Measurements from ENCODE around the gene WDR64. TPM values are rescaled to one million over a fixed set of nuclear protein-coding genes. Genes with fewer than 3 reads are reported as not detected.

The WDR64 gene
- total RNA-seq, 1 experiment from 2014 or later, result not detected

DNA sequence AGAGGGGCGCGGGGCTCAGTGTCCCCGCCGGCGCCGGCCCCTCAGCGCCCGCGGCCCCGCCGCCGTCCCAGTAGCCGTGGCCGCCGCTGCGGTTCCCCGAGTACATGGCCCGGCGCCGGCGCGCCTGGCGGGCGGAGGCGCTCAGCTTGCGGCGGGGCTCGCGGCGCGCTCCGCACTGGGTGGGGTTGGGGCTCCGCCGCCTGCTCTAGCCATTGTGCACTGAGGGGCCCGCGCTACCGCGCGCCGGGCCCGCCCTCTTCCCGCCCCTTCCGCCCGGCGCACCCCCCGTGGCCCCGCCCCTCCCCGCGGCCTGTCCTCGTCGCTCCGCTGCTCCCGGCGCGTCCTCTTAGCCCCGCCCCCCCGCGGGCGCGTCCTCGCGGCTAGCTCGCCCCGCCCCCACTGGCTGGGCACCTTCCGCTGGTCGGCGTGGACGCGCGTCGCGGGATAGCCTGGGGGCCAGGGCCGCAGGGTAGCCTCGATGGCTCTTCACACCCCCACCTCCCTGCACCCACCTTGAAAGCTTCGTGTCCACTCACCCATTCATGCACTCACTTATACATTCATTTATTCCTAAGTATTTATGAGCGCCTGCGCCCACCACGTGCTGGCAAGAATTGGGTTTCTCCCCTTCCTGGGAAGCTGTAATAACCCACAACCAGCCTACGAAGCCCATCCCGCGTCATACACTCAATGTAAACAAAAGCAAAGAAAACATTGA lies 11.8 kb upstream of the WDR64 start, which contains the start of the genes CHML and OPN3:
Gene CHML, minus strand, starts transcription at position 221 of the 718 bp plus-strand sequence. CDS start 4,603 bp downstream, outside the sequence.
Gene OPN3, minus strand, starts transcription at position 221 of the 718 bp plus-strand sequence. Its CDS starts 115 bp downstream, at position 106.
- no peak for TF ChIP-seq EZH2 (IDR thresholded peaks at IDR 0.05; ENCODE audit: low read length, unreplicated experiment)
- no peak for TF ChIP-seq EZH2phosphoT487 (IDR thresholded peaks at IDR 0.05; ENCODE audit: borderline replicate concordance, low read length)
- TF ChIP-seq, protein P1, sequence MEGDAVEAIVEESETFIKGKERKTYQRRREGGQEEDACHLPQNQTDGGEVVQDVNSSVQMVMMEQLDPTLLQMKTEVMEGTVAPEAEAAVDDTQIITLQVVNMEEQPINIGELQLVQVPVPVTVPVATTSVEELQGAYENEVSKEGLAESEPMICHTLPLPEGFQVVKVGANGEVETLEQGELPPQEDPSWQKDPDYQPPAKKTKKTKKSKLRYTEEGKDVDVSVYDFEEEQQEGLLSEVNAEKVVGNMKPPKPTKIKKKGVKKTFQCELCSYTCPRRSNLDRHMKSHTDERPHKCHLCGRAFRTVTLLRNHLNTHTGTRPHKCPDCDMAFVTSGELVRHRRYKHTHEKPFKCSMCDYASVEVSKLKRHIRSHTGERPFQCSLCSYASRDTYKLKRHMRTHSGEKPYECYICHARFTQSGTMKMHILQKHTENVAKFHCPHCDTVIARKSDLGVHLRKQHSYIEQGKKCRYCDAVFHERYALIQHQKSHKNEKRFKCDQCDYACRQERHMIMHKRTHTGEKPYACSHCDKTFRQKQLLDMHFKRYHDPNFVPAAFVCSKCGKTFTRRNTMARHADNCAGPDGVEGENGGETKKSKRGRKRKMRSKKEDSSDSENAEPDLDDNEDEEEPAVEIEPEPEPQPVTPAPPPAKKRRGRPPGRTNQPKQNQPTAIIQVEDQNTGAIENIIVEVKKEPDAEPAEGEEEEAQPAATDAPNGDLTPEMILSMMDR (conservative IDR thresholded peaks at IDR 0.05; ENCODE audit: low read depth, low read length), result no peak
- intact Hi-C loops (cut with micrococcal nuclease), result loop anchor here (2.0 kb wide), 1 partner anchor 122 kb away; no protein-coding TSS in a partner anchor
- CTCF ChIA-PET, result interaction anchor here (0.6 to 1.7 kb wide), 6 partner anchors 29 to 1635 kb away, joined by 4 to 12 read pairs (median 5); no protein-coding TSS in a partner anchor

DNA sequence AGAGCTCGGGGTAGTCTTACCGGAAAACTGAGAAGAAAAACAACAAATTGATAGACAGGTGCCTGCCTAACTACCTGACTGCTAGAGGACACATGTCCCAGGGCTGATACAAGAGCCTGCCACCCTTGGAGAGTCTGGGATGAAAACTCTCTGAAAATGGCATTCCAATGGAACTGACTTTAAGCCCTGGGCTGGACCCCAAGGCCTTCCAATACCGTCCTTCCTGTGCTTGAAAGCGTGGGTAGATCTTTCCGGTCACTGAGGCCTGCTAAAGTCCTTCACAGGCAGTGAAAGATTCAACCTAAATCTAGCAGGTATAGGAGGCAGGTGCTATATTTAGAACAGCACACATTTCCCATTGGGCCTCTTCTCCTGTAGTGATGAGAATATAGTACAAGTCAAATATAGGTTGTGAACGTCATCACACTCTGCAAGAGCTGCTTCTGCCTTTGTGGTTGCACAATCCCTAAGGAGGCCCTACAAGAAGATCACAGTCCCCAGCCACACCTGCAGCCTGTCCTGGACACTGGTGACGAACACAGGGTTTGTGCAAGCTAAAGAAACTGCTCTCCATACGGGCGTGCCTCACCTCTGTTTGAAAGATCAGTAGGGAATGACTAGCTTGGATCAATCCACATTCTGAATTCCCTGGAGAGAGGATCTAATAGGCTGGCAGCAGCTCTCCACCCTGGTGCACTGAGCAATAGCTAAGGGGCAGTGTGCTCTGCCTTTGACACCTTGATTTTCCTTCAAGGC lies 11.0 kb upstream of the WDR64 start:
- Histone ChIP-seq H3K4me2 (ENCODE audit: low read length) (peak overlapping the region; percentile 72), H3K79me2 (ENCODE audit: low read length) (peaks cover 39% of the 10 kb centered on the region), H3K9ac (ENCODE audit: low read length) (peak overlapping the region; percentile 7; the same call in 1 of the 2 replicates), H4K20me1 (ENCODE audit: low read length) (peaks cover 31% of the 10 kb centered on the region), H2AFZ (ENCODE audit: low read length) (peak overlapping the region; percentile 75), H3F3A (ENCODE audit: low read length, unreplicated experiment) (peaks cover 8% of the 10 kb centered on the region), H3K4me1 (ENCODE audit: insufficient read depth, low read length) (peaks cover 47% of the 10 kb centered on the region), H3K27ac (ENCODE audit: low read length) (peak overlapping the region; percentile 56), H3K36me3 (ENCODE audit: low read depth, low read length) (peaks cover 4% of the 10 kb centered on the region; the same call in 1 of the 2 replicates), H3K9me2 (replicated peaks; ENCODE audit: low read length) (no peaks in the 10 kb centered on the region), H3K9me3 (ENCODE audit: low read length) (no peaks in the 10 kb centered on the region), H3K27me3 (ENCODE audit: low read length) (no peaks in the 10 kb centered on the region), H3K4me3 (ENCODE audit: low read length) (peak overlapping the region; percentile 49; the same call in 1 of the 2 replicates)
- ATAC-seq, result no peak; the same call in 1 of the 2 replicates
- TSS peak; percentile 53 for BruUV-seq (replicated peaks)
- ChIA-PET CTCF (interaction anchor here (0.6 to 1.7 kb wide), 6 partner anchors 30 to 1636 kb away, joined by 4 to 12 read pairs (median 5); no protein-coding TSS in a partner anchor), POLR2A (ENCODE audit: unreplicated experiment) (interaction anchor here (0.5 to 1.0 kb wide), 5 partner anchors 14 to 174 kb away, joined by 3 to 22 read pairs (median 6); no protein-coding TSS in a partner anchor)
- intact Hi-C loops (cut with micrococcal nuclease), result loop anchor here (1.0 to 2.0 kb wide), 3 partner anchors 61 to 122 kb away; no protein-coding TSS in a partner anchor
- peak; percentile 55 for DNase-seq
- no peak for TF ChIP-seq EZH2phosphoT487 (IDR thresholded peaks at IDR 0.05; ENCODE audit: borderline replicate concordance, low read length)
- no peak for TF ChIP-seq EZH2 (IDR thresholded peaks at IDR 0.05; ENCODE audit: low read length, unreplicated experiment)
- TF ChIP-seq, protein P1 (conservative IDR thresholded peaks at IDR 0.05; ENCODE audit: low read depth, low read length), result no peak

More for the DNA sequence above, 11.8 kb upstream of the WDR64 start, which contains the start of the genes CHML and OPN3:
- H2AFZ ChIP-seq (ENCODE audit: low read length), result peak within 1 kb of the TSS; percentile 75
- peak within 1 kb of the TSS; percentile 77 for H3K4me3 ChIP-seq (ENCODE audit: low read length)
- H3K27me3 ChIP-seq (ENCODE audit: low read length), result no peaks in the 10 kb centered on the region
- H3F3A ChIP-seq (ENCODE audit: low read length, unreplicated experiment), result peaks cover 8% of the 10 kb centered on the region
- no peaks in the 10 kb centered on the region for H3K9me3 ChIP-seq (ENCODE audit: low read length)
- H3K9ac ChIP-seq (ENCODE audit: low read length), result peak within 1 kb of the TSS; percentile 79
- no peaks in the 10 kb centered on the region for H3K9me2 ChIP-seq (replicated peaks; ENCODE audit: low read length)
- H3K4me1 ChIP-seq (ENCODE audit: insufficient read depth, low read length), result peaks cover 47% of the 10 kb centered on the region
- peaks cover 46% of the 10 kb centered on the region for H3K79me2 ChIP-seq (ENCODE audit: low read length)
- POLR2A ChIA-PET (ENCODE audit: unreplicated experiment), result interaction anchor here (0.5 to 0.6 kb wide), 5 partner anchors 14 to 1647 kb away, joined by 3 to 22 read pairs (median 6); no protein-coding TSS in a partner anchor
- peaks cover 12% of the 10 kb centered on the region for H3K36me3 ChIP-seq (ENCODE audit: low read depth, low read length)
- H3K4me2 ChIP-seq (ENCODE audit: low read length), result peak within 1 kb of the TSS; percentile 88
- H4K20me1 ChIP-seq (ENCODE audit: low read length), result peaks cover 34% of the 10 kb centered on the region
- ATAC-seq, result peak; percentile 90
- peak; percentile 98 for DNase-seq
- BruUV-seq (replicated peaks), result no TSS peak
- peak within 1 kb of the TSS; percentile 56 for H3K27ac ChIP-seq (ENCODE audit: low read length)
